SK-N-SH (cell line): Measurements from ENCODE around the gene C17orf75. TPM values are rescaled to one million over a fixed set of nuclear protein-coding genes. Genes with fewer than 3 reads are reported as not detected.

Experiments used
- CTCF ChIA-PET: fragments of 300-600, 350-600 bp; formaldehyde crosslinking; extraction: SDS; loops from one replicate; lab custom pipeline; 2021; lab: Yijun Ruan, JAX
- POLR2A ChIA-PET: fragments of 350-600 bp; sonication (Branson Sonifier 250); formaldehyde crosslinking; extraction: SDS; loops from one replicate; lab custom pipeline; 2020; ENCODE audit warnings: antibody characterized with exemption, inconsistent platforms; lab: Yijun Ruan, JAX
- DNase-seq: peaks from one replicate; pipeline ENCODE4 v3.0.0; 2012
- H2AFZ ChIP-seq: fragments of 200-600 bp; sonication (generic); 2 replicates; pipeline ENCODE4 v1.8.1; 2016; ENCODE audit warnings: antibody characterized with exemption, mild to moderate bottlenecking, low read depth
- H3F3A ChIP-seq: fragments of 200-600 bp; sonication (generic); replicated peaks from 2 replicates; pipeline ENCODE3; 2016; ENCODE audit warnings: antibody characterized with exemption, mild to moderate bottlenecking; ENCODE audit not compliant: insufficient read depth
- H3K27ac ChIP-seq, 2 experiments: fragments of 200-500 bp in 1 of 2; fragments of 200-600 bp in 1 of 2; sonication (Bioruptor generic) in 1 of 2; sonication (generic), shearing (Covaris generic) in 1 of 2; 2 replicates each; pipeline versions ENCODE4 v1.5.1 to v1.6.1; 2014 to 2016; ENCODE audit warnings: low read depth in 2 of 2, inconsistent platforms in 1 of 2, low read length in 1 of 2, mild to moderate bottlenecking in 1 of 2, mixed read lengths in 1 of 2
- H3K27me3 ChIP-seq: fragments of 200-600 bp; sonication (generic), shearing (Covaris generic); 2 replicates; pipeline ENCODE4 v1.6.1; 2016; ENCODE audit warnings: mixed run types; ENCODE audit not compliant: insufficient read depth
- H3K36me3 ChIP-seq, 2 experiments: fragments of 200-500 bp in 1 of 2; fragments of 200-600 bp in 1 of 2; sonication (Bioruptor generic) in 1 of 2; sonication (generic) in 1 of 2; replicated peaks in 1 of 2; 2 replicates each; pipeline versions ENCODE3 to v1.5.1; 2014 to 2016; ENCODE audit warnings: low read length in 1 of 2, mild to moderate bottlenecking in 1 of 2; ENCODE audit not compliant: insufficient read depth in 2 of 2, control insufficient read depth in 1 of 2
- H3K4me1 ChIP-seq, 2 experiments: fragments of 200-500 bp in 1 of 2; fragments of 200-600 bp in 1 of 2; sonication (Bioruptor generic) in 1 of 2; sonication (generic), shearing (Covaris generic) in 1 of 2; 2 replicates each; pipeline versions ENCODE4 v1.5.1 to v1.6.1; 2014 to 2016; ENCODE audit warnings: low read depth in 1 of 2, low read length in 1 of 2, mixed run types in 1 of 2; ENCODE audit not compliant: insufficient read depth in 2 of 2, control insufficient read depth in 1 of 2
- H3K4me2 ChIP-seq: fragments of 200-600 bp; sonication (generic), shearing (Covaris generic); 2 replicates; pipeline ENCODE4 v1.6.1; 2017; ENCODE audit warnings: mixed run types
- H3K4me3 ChIP-seq, 2 experiments: fragments of 200-500 bp in 1 of 2; fragments of 200-600 bp in 1 of 2; sonication (Bioruptor generic) in 1 of 2; sonication (generic), shearing (Covaris generic) in 1 of 2; 2 replicates each; pipeline versions ENCODE4 v1.5.1 to v1.8.1; 2014 to 2016; ENCODE audit warnings: low read depth in 2 of 2, inconsistent platforms in 1 of 2, low read length in 1 of 2, mild to moderate bottlenecking in 1 of 2, mixed read lengths in 1 of 2, moderate library complexity in 1 of 2
- H3K79me2 ChIP-seq: fragments of 200-600 bp; sonication (generic); 2 replicates; pipeline ENCODE4 v1.8.1; 2017; ENCODE audit warnings: mild to moderate bottlenecking; ENCODE audit not compliant: insufficient read depth
- H3K9ac ChIP-seq: fragments of 200-600 bp; sonication (generic); 2 replicates; pipeline ENCODE4 v1.6.1; 2017; ENCODE audit warnings: mixed run types
- H3K9me2 ChIP-seq: fragments of 200-600 bp; sonication (generic); 2 replicates; pipeline ENCODE4 v1.6.1; 2017; ENCODE audit warnings: mixed run types
- H3K9me3 ChIP-seq: fragments of 200-600 bp; sonication (generic); 2 replicates; pipeline ENCODE4 v1.6.1; 2017; ENCODE audit warnings: mixed run types, mild to moderate bottlenecking, moderate library complexity
- H4K20me1 ChIP-seq: fragments of 200-600 bp; sonication (generic); 2 replicates; pipeline ENCODE4 v1.6.1; 2017; ENCODE audit warnings: mild to moderate bottlenecking, mixed run types; ENCODE audit not compliant: insufficient read depth
- CHD2 ChIP-seq: fragments of 150-350 bp; IDR thresholded peaks from 2 replicates; pipeline ENCODE4 v1.6.1; 2018; ENCODE audit warnings: low read length; ENCODE audit not compliant: partially characterized antibody
- ELF1 ChIP-seq: IDR thresholded peaks from 2 replicates; pipeline ENCODE4 v1.4.0; 2012
- FOSL2 ChIP-seq: IDR thresholded peaks from 2 replicates; pipeline ENCODE4 v1.4.0; 2012; ENCODE audit warnings: low read depth, mild to moderate bottlenecking, moderate library complexity, borderline replicate concordance
- FOXM1 ChIP-seq: IDR thresholded peaks from 2 replicates; pipeline ENCODE4 v1.4.0; 2012; ENCODE audit warnings: low read depth, mild to moderate bottlenecking
- GABPA ChIP-seq: IDR thresholded peaks from 2 replicates; pipeline ENCODE4 v1.4.0; 2012; ENCODE audit warnings: low read depth, mild to moderate bottlenecking
- GATA2 ChIP-seq: sonication (generic); formaldehyde crosslinking; IDR thresholded peaks from 2 replicates; pipeline ENCODE4 v1.5.0; 2020; ENCODE audit warnings: mild to moderate bottlenecking, missing genetic modification reagents
- IRF3 ChIP-seq: fragments of 150-350 bp; IDR thresholded peaks from 2 replicates; pipeline ENCODE4 v1.6.1; 2016; ENCODE audit warnings: mild to moderate bottlenecking, low read depth, low read length
- JUND ChIP-seq: IDR thresholded peaks from 2 replicates; pipeline ENCODE4 v1.4.0; 2012
- MEF2A ChIP-seq: IDR thresholded peaks from 2 replicates; pipeline ENCODE4 v1.4.0; 2012; ENCODE audit warnings: low read depth, borderline replicate concordance
- NFIC ChIP-seq: IDR thresholded peaks from 2 replicates; pipeline ENCODE4 v1.4.0; 2012; ENCODE audit warnings: borderline replicate concordance
- NRF1 ChIP-seq: IDR thresholded peaks from 2 replicates; pipeline ENCODE4 v1.6.1; 2012; ENCODE audit warnings: low read depth, mild to moderate bottlenecking, low read length
- RAD21 ChIP-seq: IDR thresholded peaks from 2 replicates; pipeline ENCODE4 v1.6.1; 2012; ENCODE audit warnings: mild to moderate bottlenecking, low read length
- RCOR1 ChIP-seq: fragments of 150-350 bp; IDR thresholded peaks from 2 replicates; pipeline ENCODE4 v1.6.1; 2017; ENCODE audit warnings: antibody characterized with exemption, low read length
- RFX5 ChIP-seq: IDR thresholded peaks from 2 replicates; pipeline ENCODE4 v1.6.1; 2012; ENCODE audit warnings: mild to moderate bottlenecking, improper control_type of control experiment, low read length
- RXRA ChIP-seq: IDR thresholded peaks from 2 replicates; pipeline ENCODE4 v1.4.0; 2012; ENCODE audit warnings: low read depth, mild to moderate bottlenecking, borderline replicate concordance
- SIN3A ChIP-seq: IDR thresholded peaks from 2 replicates; pipeline ENCODE4 v1.6.1; 2012; ENCODE audit warnings: low read depth, mild to moderate bottlenecking, low read length, moderate library complexity, borderline replicate concordance
- TAF1 ChIP-seq: IDR thresholded peaks from 2 replicates; pipeline ENCODE4 v1.6.1; 2012; ENCODE audit warnings: low read depth, mild to moderate bottlenecking, low read length, moderate library complexity, borderline replicate concordance
- USF1 ChIP-seq: IDR thresholded peaks from 2 replicates; pipeline ENCODE4 v1.4.0; 2012; ENCODE audit warnings: low read depth, borderline replicate concordance
- USF2 ChIP-seq: fragments of 150-350 bp; IDR thresholded peaks from 2 replicates; pipeline ENCODE4 v1.6.1; 2017; ENCODE audit warnings: antibody characterized with exemption, low read length, low read depth, borderline replicate concordance
- YY1 ChIP-seq: IDR thresholded peaks from 2 replicates; pipeline ENCODE4 v1.4.0; 2012; ENCODE audit warnings: low read depth, mild to moderate bottlenecking
- ZBTB33 ChIP-seq: IDR thresholded peaks from 2 replicates; pipeline ENCODE4 v1.4.0; 2012; ENCODE audit warnings: low read depth, borderline replicate concordance
- WGBS: methylation state at CpG from one replicate; pipeline ENCODE4 v1.1.6; 2017; ENCODE audit warnings: low lambda C conversion rate; 5-methylcytosine and 5-hydroxymethylcytosine counted together
- polyA plus RNA-seq, 3 experiments: library from polyadenylated mRNA; depleted of rRNA; stranded (reverse); fragments of >200 nt; gene quantifications; 2 replicates each; pipeline ENCODE4 v1.2.3, GENCODE V29; 2012

C17orf75 gene
- polyA plus RNA-seq, 1 of the 3 experiments (the other 2 are of a cell fraction) = 14.2 TPM

GRCh38 chr17:32330147-32330546 lies 11.8 kb downstream of the C17orf75 start:
- peaks cover 0 to 1% of the 10 kb centered on the region in 2 experiments; a peak in 1 of 4 replicates for H3K4me1 ChIP-seq
- H3K4me2 ChIP-seq = no peak overlapping the region
- CTCF ChIA-PET = interaction anchor here (2.4 kb wide), 1 partner anchor 77 kb away, joined by 12 read pairs; no protein-coding TSS in a partner anchor
- DNase-seq = no peak
- WGBS = 87% methylated on average over 3 of the region's 3 CpGs
- H3K27me3 ChIP-seq = no peaks in the 10 kb centered on the region
- POLR2A ChIA-PET = no interaction called here
- no peak overlapping the region for H2AFZ ChIP-seq
- TF ChIP-seq GATA2 (CRISPR knock-in tag) = no peak
- no peak for TF ChIP-seq SIN3A
- no peak for TF ChIP-seq FOSL2
- TF ChIP-seq RAD21 = no peak
- no peak for TF ChIP-seq RXRA
- TF ChIP-seq ZBTB33 = no peak
- no peak for TF ChIP-seq NRF1
- no peak for TF ChIP-seq MEF2A
- H4K20me1 ChIP-seq = no peaks in the 10 kb centered on the region
- H3K9ac ChIP-seq = no peak overlapping the region
- no peak overlapping the region for H3K27ac ChIP-seq
- no peak overlapping the region for H3K4me3 ChIP-seq
- no peaks in the 10 kb centered on the region for H3K9me2 ChIP-seq
- H3K36me3 ChIP-seq = peaks cover 22 to 27% of the 10 kb centered on the region in 2 experiments
- peaks cover 16% of the 10 kb centered on the region for H3F3A ChIP-seq
- H3K79me2 ChIP-seq = no peaks in the 10 kb centered on the region
- no peaks in the 10 kb centered on the region for H3K9me3 ChIP-seq

- Histone ChIP-seq H4K20me1 (no peaks in the 10 kb centered on the region), H3K4me1 (peaks cover 8 to 9% of the 10 kb centered on the region in 2 experiments; a peak in 1 of 4 replicates), H3F3A (peaks cover 12% of the 10 kb centered on the region), H3K79me2 (no peaks in the 10 kb centered on the region), H3K9me2 (no peaks in the 10 kb centered on the region), H3K9ac (no peak overlapping the region), H3K9me3 (no peaks in the 10 kb centered on the region), H3K36me3 (peaks cover 3 to 9% of the 10 kb centered on the region in 2 experiments), H3K4me2 (no peak overlapping the region), H3K4me3 (no peak overlapping the region), H2AFZ (no peak overlapping the region), H3K27ac (no peak overlapping the region), H3K27me3 (no peaks in the 10 kb centered on the region)
- POLR2A ChIA-PET = interaction anchor here (0.6 kb wide), 1 partner anchor 222 kb away, joined by 3 read pairs; no protein-coding TSS in a partner anchor
- TF ChIP-seq FOXM1 (no peak), YY1 (no peak), GABPA (no peak), USF2 (no peak), RCOR1 (no peak), CHD2 (no peak), NFIC (no peak), RXRA (no peak), IRF3 (no peak), RFX5 (no peak), RAD21 (no peak), JUND (no peak), ELF1 (no peak), USF1 (no peak), TAF1 (no peak)
- WGBS = 100% methylated on average over 1 of the region's 1 CpG
- no peak for DNase-seq
- CTCF ChIA-PET = interaction anchor here (1.4 to 2.4 kb wide), 3 partner anchors 8 to 75 kb away, joined by 4 to 12 read pairs (median 5); no protein-coding TSS in a partner anchor
These were observed 14.1 kb downstream of the C17orf75 start for GRCh38 chr17:32327911-32328310.
